Liver (tissue), 9 donors: Measurements from ENCODE around the gene LAMA2. TPM values are rescaled to one million over a fixed set of nuclear protein-coding genes. Genes with fewer than 3 reads are reported as not detected.

Experiments
- DNase-seq: peaks from one replicate; pipeline ENCODE4 v3.0.0-alpha.2; 2017; ENCODE audit warnings: low spot score
- H3K27ac ChIP-seq, 2 donors: one replicate each; pipeline ENCODE4 v1.7.0; 2013; ENCODE audit warnings: inconsistent platforms in 2 of 2, low read length in 2 of 2, control low read depth in 1 of 2, low read depth in 1 of 2, mild to moderate bottlenecking in 1 of 2
- H3K27me3 ChIP-seq, 4 donors: one replicate each; pipeline versions ENCODE4 v1.6.1 to v1.7.0; 2013; ENCODE audit warnings: low read length in 3 of 4, inconsistent platforms in 1 of 4, mild to moderate bottlenecking in 1 of 4, moderate library complexity in 1 of 4; ENCODE audit not compliant: control insufficient read depth in 4 of 4, insufficient read depth in 4 of 4
- H3K36me3 ChIP-seq, 4 donors: one replicate each; pipeline versions ENCODE4 v1.6.1 to v1.7.0; 2013; ENCODE audit warnings: low read length in 3 of 4, mild to moderate bottlenecking in 3 of 4, low read depth in 1 of 4, moderate library complexity in 1 of 4; ENCODE audit not compliant: control insufficient read depth in 4 of 4, insufficient read depth in 3 of 4
- H3K4me1 ChIP-seq, 4 donors: one replicate each; pipeline versions ENCODE4 v1.6.1 to v1.7.0; 2013; ENCODE audit warnings: low read length in 3 of 4, mild to moderate bottlenecking in 3 of 4, moderate library complexity in 1 of 4; ENCODE audit not compliant: control insufficient read depth in 4 of 4, insufficient read depth in 4 of 4
- H3K4me3 ChIP-seq, 3 donors: one replicate each; pipeline versions ENCODE4 v1.6.1 to v1.7.0; 2013; ENCODE audit warnings: low read length in 3 of 3, control low read depth in 1 of 3, low read depth in 1 of 3, mild to moderate bottlenecking in 1 of 3
- H3K9ac ChIP-seq, 2 donors: one replicate each; pipeline ENCODE4 v1.7.0; 2013; ENCODE audit warnings: low read length in 2 of 2, mild to moderate bottlenecking in 2 of 2, moderate library complexity in 2 of 2, control low read depth in 1 of 2, low read depth in 1 of 2
- H3K9me3 ChIP-seq, 4 donors: one replicate each; pipeline versions ENCODE4 v1.6.1 to v1.7.0; 2013; ENCODE audit warnings: low read length in 3 of 4; ENCODE audit not compliant: control insufficient read depth in 4 of 4
- EGR1 ChIP-seq, 2 donors: IDR thresholded peaks; 2 replicates each; pipeline ENCODE4 v1.6.1; 2016 to 2018; ENCODE audit warnings: antibody characterized with exemption in 2 of 2, low read depth in 2 of 2
- FOXA1 ChIP-seq: IDR thresholded peaks from 2 replicates; pipeline ENCODE4 v1.6.1; 2016; ENCODE audit warnings: antibody characterized with exemption
- FOXA2 ChIP-seq: IDR thresholded peaks from 2 replicates; pipeline ENCODE4 v1.6.1; 2016; ENCODE audit warnings: antibody characterized with exemption
- GABPA ChIP-seq, 2 donors: IDR thresholded peaks in 1 of 2; conservative IDR thresholded peaks in 1 of 2; 2 replicates each; pipeline ENCODE4 v1.6.1; 2016; ENCODE audit warnings: antibody characterized with exemption in 2 of 2, mild to moderate bottlenecking in 1 of 2, moderate library complexity in 1 of 2
- HNF4A ChIP-seq, 2 donors: conservative IDR thresholded peaks; 2 replicates each; pipeline ENCODE4 v1.6.1; 2016; ENCODE audit warnings: antibody characterized with exemption in 2 of 2, mild to moderate bottlenecking in 2 of 2
- HNF4G ChIP-seq: IDR thresholded peaks from 2 replicates; pipeline ENCODE4 v1.6.1; 2016; ENCODE audit warnings: antibody characterized with exemption
- JUND ChIP-seq, 2 donors: IDR thresholded peaks; 2 replicates each; pipeline ENCODE4 v1.6.1; 2016; ENCODE audit warnings: antibody characterized with exemption in 2 of 2
- NR2F2 ChIP-seq: IDR thresholded peaks from 2 replicates; pipeline ENCODE4 v1.6.1; 2016; ENCODE audit warnings: antibody characterized with exemption
- RAD21 ChIP-seq, 2 donors: IDR thresholded peaks; 2 replicates each; pipeline ENCODE4 v1.6.1; 2016; ENCODE audit warnings: antibody characterized with exemption in 2 of 2, mild to moderate bottlenecking in 2 of 2
- RXRA ChIP-seq, 2 donors: IDR thresholded peaks; 2 replicates each; pipeline ENCODE4 v1.6.1; 2017 to 2018; ENCODE audit warnings: antibody characterized with exemption in 2 of 2, mild to moderate bottlenecking in 1 of 2
- SP1 ChIP-seq: IDR thresholded peaks from 2 replicates; pipeline ENCODE4 v1.6.1; 2018; ENCODE audit warnings: antibody characterized with exemption, mild to moderate bottlenecking
- TAF1 ChIP-seq: conservative IDR thresholded peaks from 2 replicates; pipeline ENCODE4 v1.6.1; 2016; ENCODE audit warnings: antibody characterized with exemption, mild to moderate bottlenecking
- YY1 ChIP-seq: IDR thresholded peaks from 2 replicates; pipeline ENCODE4 v1.6.1; 2016; ENCODE audit warnings: antibody characterized with exemption, mild to moderate bottlenecking
- WGBS: extraction: QIAGEN DNeasy Blood & Tissue Kit; methylation state at CpG from one replicate; pipeline ENCODE4 v1.1.7; 2013; 5-methylcytosine and 5-hydroxymethylcytosine counted together
- polyA plus RNA-seq, 2 donors: library from polyadenylated mRNA; stranded (reverse) in 1 of 2; unstranded in 1 of 2; fragments of 200-250 nt in 1 of 2; fragments of >200 nt in 1 of 2; fragmentation: Nextera tagmentation in 1 of 2; extraction: Ambion mirVana in 1 of 2; gene quantifications; one replicate each; pipeline versions ENCODE4 v1.2.1 to v1.2.3, GENCODE V29; 2013 to 2015
- total RNA-seq, 2 donors: library from RNA; depleted of rRNA; stranded (reverse); fragments of >200 nt; gene quantifications; one replicate each; pipeline ENCODE4 v1.2.3, GENCODE V29; 2014
- TF ChIP-seq, protein P1 (sequence below): fragments of 150-350 bp; IDR thresholded peaks from 2 replicates; pipeline ENCODE4 v1.5.1; 2017; ENCODE audit warnings: improper control_type of control experiment, low read depth, low read length; ENCODE audit not compliant: missing input control
- TF ChIP-seq, protein P2 (sequence below): IDR thresholded peaks from 2 replicates; pipeline ENCODE4 v1.6.1; 2016; ENCODE audit warnings: antibody characterized with exemption, mild to moderate bottlenecking
- TF ChIP-seq, protein P3 (sequence below): IDR thresholded peaks from 2 replicates; pipeline ENCODE4 v1.6.1; 2016; ENCODE audit warnings: antibody characterized with exemption
- donor health status: healthy.
- donor health status: healthy.
- donor health status: healthy.
- donor health status: healthy.
- donor health status: healthy.

LAMA2 gene
- total and polyA plus RNA-seq, 4 donors = 1.3 to 17.0 (median 3.0) TPM

DNA sequence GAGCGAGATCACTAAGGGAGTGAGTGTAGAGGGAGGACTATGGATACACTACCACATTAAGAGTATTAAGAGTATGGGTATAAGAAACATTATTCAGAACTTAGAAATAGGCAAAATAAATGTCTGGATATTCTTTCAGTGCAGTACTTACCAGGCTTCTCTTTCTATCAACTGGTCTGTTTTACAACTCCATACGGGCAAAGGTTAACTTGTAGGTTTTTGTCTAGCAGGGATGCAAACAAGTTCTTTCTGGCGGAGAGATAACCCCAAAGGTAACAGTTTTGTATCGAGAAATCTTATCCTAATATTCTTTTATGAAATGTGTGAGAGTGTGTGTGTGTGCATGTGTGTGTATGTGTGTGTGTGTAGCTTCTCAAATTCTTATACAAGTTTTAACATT is 640.9 kb downstream of the LAMA2 start:
- Histone ChIP-seq H3K27me3 (no peaks in the 10 kb centered on the region), H3K9ac (no peak overlapping the region), H3K4me3 (no peak overlapping the region), H3K27ac (no peak overlapping the region), H3K36me3 (no peaks in the 10 kb centered on the region), H3K9me3 (no peaks in the 10 kb centered on the region), H3K4me1 (no peaks in the 10 kb centered on the region)
- WGBS = 58% methylated on average over 4 of the region's 4 CpGs
- DNase-seq = no peak
- TF ChIP-seq HNF4A (conservative IDR thresholded peaks at IDR 0.05) (no peak), NR2F2 (no peak), JUND (IDR thresholded peaks at IDR 0.05) (no peak), EGR1 (IDR thresholded peaks at IDR 0.05; ENCODE audit: low read depth in 2 of 2) (no peak), SP1 (no peak), RXRA (IDR thresholded peaks at IDR 0.05) (no peak), GABPA (IDR thresholded peaks at IDR 0.05 in 1 of 2, conservative IDR thresholded peaks at IDR 0.05 in 1 of 2) (no peak), RAD21 (IDR thresholded peaks at IDR 0.05) (no peak)
- TF ChIP-seq, protein P1, sequence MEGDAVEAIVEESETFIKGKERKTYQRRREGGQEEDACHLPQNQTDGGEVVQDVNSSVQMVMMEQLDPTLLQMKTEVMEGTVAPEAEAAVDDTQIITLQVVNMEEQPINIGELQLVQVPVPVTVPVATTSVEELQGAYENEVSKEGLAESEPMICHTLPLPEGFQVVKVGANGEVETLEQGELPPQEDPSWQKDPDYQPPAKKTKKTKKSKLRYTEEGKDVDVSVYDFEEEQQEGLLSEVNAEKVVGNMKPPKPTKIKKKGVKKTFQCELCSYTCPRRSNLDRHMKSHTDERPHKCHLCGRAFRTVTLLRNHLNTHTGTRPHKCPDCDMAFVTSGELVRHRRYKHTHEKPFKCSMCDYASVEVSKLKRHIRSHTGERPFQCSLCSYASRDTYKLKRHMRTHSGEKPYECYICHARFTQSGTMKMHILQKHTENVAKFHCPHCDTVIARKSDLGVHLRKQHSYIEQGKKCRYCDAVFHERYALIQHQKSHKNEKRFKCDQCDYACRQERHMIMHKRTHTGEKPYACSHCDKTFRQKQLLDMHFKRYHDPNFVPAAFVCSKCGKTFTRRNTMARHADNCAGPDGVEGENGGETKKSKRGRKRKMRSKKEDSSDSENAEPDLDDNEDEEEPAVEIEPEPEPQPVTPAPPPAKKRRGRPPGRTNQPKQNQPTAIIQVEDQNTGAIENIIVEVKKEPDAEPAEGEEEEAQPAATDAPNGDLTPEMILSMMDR = no peak
- TF ChIP-seq, protein P2, sequence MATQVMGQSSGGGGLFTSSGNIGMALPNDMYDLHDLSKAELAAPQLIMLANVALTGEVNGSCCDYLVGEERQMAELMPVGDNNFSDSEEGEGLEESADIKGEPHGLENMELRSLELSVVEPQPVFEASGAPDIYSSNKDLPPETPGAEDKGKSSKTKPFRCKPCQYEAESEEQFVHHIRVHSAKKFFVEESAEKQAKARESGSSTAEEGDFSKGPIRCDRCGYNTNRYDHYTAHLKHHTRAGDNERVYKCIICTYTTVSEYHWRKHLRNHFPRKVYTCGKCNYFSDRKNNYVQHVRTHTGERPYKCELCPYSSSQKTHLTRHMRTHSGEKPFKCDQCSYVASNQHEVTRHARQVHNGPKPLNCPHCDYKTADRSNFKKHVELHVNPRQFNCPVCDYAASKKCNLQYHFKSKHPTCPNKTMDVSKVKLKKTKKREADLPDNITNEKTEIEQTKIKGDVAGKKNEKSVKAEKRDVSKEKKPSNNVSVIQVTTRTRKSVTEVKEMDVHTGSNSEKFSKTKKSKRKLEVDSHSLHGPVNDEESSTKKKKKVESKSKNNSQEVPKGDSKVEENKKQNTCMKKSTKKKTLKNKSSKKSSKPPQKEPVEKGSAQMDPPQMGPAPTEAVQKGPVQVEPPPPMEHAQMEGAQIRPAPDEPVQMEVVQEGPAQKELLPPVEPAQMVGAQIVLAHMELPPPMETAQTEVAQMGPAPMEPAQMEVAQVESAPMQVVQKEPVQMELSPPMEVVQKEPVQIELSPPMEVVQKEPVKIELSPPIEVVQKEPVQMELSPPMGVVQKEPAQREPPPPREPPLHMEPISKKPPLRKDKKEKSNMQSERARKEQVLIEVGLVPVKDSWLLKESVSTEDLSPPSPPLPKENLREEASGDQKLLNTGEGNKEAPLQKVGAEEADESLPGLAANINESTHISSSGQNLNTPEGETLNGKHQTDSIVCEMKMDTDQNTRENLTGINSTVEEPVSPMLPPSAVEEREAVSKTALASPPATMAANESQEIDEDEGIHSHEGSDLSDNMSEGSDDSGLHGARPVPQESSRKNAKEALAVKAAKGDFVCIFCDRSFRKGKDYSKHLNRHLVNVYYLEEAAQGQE = no peak

DNA sequence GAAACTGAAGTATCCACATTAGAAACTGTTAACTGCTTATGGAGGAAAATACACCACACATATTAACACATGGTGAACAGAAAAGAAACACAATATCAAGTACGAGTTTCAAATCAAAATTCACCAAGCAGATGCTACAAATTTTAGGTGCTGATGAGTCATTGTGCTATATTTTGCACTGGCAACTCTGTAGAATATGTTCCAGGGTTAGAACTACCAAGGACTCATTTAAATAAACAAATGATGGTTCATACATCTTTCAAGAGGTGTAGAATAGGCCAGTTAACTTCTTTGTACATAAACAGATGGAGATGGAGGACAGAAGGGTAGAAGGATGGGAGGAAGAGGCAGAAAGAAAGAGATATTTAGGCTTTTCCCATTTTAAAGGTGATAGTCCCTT is 642.1 kb downstream of the LAMA2 start:
- H3K36me3 ChIP-seq = no peaks in the 10 kb centered on the region
- no peak overlapping the region for H3K4me3 ChIP-seq
- no peaks in the 10 kb centered on the region for H3K27me3 ChIP-seq
- H3K9ac ChIP-seq = no peak overlapping the region
- no peak for DNase-seq
- TF ChIP-seq EGR1 (IDR thresholded peaks at IDR 0.05; ENCODE audit: low read depth in 2 of 2) (no peak), RXRA (IDR thresholded peaks at IDR 0.05) (no peak), HNF4A (conservative IDR thresholded peaks at IDR 0.05) (no peak)
- WGBS = 87% methylated on average over 1 of the region's 1 CpG
- no peaks in the 10 kb centered on the region for H3K9me3 ChIP-seq
- H3K4me1 ChIP-seq = no peaks in the 10 kb centered on the region
- no peak overlapping the region for H3K27ac ChIP-seq

DNA sequence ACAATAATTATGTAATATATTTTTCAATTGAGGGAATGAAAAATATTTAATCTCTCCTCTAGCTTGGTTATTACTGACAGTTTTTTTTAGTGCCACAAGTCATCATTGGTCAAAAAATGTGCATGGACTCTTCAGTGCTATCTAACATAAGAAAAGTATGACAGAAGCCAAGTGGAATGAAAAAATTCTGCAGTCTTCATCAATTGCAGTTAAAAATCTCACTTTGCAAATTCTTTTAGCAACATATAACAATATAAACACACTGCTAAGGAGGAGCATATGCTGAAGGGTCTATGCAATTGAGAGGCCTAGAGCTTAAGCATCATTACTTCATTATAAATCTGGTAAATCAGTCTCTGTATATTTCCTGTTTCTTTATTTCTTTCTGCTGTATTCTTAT is 652.0 kb downstream of the LAMA2 start:
- no peak overlapping the region for H3K4me3 ChIP-seq
- no peaks in the 10 kb centered on the region for H3K27me3 ChIP-seq
- no peak for DNase-seq
- H3K4me1 ChIP-seq = no peaks in the 10 kb centered on the region
- H3K36me3 ChIP-seq = no peaks in the 10 kb centered on the region
- H3K27ac ChIP-seq = no peak overlapping the region
- H3K9ac ChIP-seq = no peak overlapping the region
- H3K9me3 ChIP-seq = no peaks in the 10 kb centered on the region
- TF ChIP-seq TAF1 (no peak), FOXA2 (no peak), EGR1 (IDR thresholded peaks at IDR 0.05; ENCODE audit: low read depth in 2 of 2) (no peak), YY1 (no peak), FOXA1 (no peak), RXRA (IDR thresholded peaks at IDR 0.05) (no peak), RAD21 (IDR thresholded peaks at IDR 0.05) (no peak), SP1 (no peak), HNF4G (no peak), JUND (IDR thresholded peaks at IDR 0.05) (no peak), HNF4A (conservative IDR thresholded peaks at IDR 0.05) (no peak)
- TF ChIP-seq, protein P1 = no peak
- TF ChIP-seq, protein P2 = no peak
- TF ChIP-seq, protein P3, sequence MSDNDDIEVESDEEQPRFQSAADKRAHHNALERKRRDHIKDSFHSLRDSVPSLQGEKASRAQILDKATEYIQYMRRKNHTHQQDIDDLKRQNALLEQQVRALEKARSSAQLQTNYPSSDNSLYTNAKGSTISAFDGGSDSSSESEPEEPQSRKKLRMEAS = no peak
